Thyroid gland (tissue), 4 donors: ENCODE results near the gene ARL15. TPM values are rescaled to one million over a fixed set of nuclear protein-coding genes. Genes with fewer than 3 reads are reported as not detected.

Experiments used
- DNase-seq, 2 donors: peaks; one replicate each; pipeline ENCODE4 v3.0.0-alpha.2; 2019
- H3K27ac ChIP-seq, 3 donors: fragments of 200-600 bp; sonication (generic); 1 replicate in 2 of 3; 2 replicates in 1 of 3; pipeline ENCODE4 v1.5.1; 2016 to 2019; ENCODE audit warnings: mild to moderate bottlenecking in 1 of 3, moderate library complexity in 1 of 3
- H3K27me3 ChIP-seq: fragments of 200-600 bp; sonication (generic); one replicate; pipeline ENCODE4 v1.5.1; 2019
- H3K36me3 ChIP-seq, 2 donors: fragments of 200-600 bp; sonication (generic); one replicate each; pipeline ENCODE4 v1.5.1; 2016 to 2019
- H3K4me1 ChIP-seq, 2 donors: fragments of 200-600 bp; sonication (generic); one replicate each; pipeline ENCODE4 v1.5.1; 2017 to 2019
- H3K4me3 ChIP-seq, 3 donors: fragments of 200-600 bp; sonication (generic); replicated peaks in 1 of 3; 1 replicate in 2 of 3; 2 replicates in 1 of 3; pipeline ENCODE4 v1.5.1; 2016; ENCODE audit warnings: mild to moderate bottlenecking in 1 of 3
- H3K9me3 ChIP-seq: fragments of 200-600 bp; sonication (generic); one replicate; pipeline ENCODE4 v1.5.1; 2017
- POLR2A ChIP-seq, 2 donors: fragments of 450-650 bp; IDR thresholded peaks; one replicate each; pipeline ENCODE4 v1.6.1; 2017; ENCODE audit warnings: antibody characterized with exemption in 2 of 2, mild to moderate bottlenecking in 2 of 2, moderate library complexity in 1 of 2
- WGBS, 2 donors: methylation state at CpG; one replicate each; pipeline ENCODE4 v1.1.5; 2017; 5-methylcytosine and 5-hydroxymethylcytosine counted together
- intact Hi-C: fragments of 100-400 bp; cut with DNase I; formaldehyde crosslinking; loops from one replicate; pipeline ENCODE4 v1.15.1; 2023
- total RNA-seq, 4 donors: library from RNA; depleted of rRNA; stranded (reverse); fragments of >200 nt; gene quantifications; one replicate each; pipeline ENCODE4 v1.2.3, GENCODE V29; 2016
- TF ChIP-seq, protein P1 (sequence below), 6 experiments: fragments of 200-600 bp in 3 of 6; fragments of 450-650 bp in 3 of 6; sonication (generic) in 3 of 6; IDR thresholded peaks; one replicate each; pipeline ENCODE4 v1.5.1; 2016 to 2019; ENCODE audit warnings: antibody characterized with exemption in 6 of 6, mild to moderate bottlenecking in 2 of 6, inconsistent platforms in 1 of 6, moderate library complexity in 1 of 6

The ARL15 gene
- total RNA-seq, 4 donors from 2014 or later = 23.2 to 39.0 (median 29.5) TPM

DNA sequence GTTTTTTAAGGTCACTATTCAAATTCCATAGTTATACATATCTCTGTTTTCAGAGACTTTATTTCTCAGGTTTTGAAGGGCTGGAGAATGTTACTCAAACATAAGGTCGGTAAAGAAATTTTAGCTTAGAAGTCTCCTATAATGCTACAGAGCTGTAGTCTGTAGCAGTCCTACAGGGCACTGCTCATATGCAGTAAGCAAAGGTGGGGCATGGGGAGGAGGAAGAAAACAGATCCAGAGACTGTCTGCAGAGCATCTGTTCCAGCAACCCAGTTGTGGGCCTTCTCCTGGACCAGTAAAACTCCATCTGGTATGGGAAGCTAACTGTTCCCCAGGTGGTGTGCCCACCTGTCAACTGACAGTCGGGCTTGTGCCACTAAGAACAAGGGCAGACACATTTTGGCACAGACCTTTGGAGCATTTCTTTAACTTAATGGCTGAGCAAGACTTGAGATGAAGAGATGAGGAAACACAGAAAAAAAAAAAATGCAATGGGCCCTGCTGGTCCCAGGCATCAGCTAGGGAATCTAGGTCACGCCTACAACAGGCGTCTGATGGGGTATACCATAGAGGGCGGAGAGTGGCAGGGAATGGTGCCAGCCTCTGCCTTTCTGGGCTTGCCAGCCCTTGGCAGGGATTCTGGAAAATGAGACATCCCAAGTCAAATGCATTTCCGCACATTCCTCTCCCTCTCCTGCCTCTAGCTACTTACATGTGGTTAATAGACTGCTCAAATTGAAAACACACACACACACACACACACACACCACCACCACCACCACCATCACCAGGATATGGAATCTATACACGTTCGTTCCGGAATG, 218.9 kb downstream of the ARL15 start:
- intact Hi-C loops = no loop called here
- TF ChIP-seq, protein P1, sequence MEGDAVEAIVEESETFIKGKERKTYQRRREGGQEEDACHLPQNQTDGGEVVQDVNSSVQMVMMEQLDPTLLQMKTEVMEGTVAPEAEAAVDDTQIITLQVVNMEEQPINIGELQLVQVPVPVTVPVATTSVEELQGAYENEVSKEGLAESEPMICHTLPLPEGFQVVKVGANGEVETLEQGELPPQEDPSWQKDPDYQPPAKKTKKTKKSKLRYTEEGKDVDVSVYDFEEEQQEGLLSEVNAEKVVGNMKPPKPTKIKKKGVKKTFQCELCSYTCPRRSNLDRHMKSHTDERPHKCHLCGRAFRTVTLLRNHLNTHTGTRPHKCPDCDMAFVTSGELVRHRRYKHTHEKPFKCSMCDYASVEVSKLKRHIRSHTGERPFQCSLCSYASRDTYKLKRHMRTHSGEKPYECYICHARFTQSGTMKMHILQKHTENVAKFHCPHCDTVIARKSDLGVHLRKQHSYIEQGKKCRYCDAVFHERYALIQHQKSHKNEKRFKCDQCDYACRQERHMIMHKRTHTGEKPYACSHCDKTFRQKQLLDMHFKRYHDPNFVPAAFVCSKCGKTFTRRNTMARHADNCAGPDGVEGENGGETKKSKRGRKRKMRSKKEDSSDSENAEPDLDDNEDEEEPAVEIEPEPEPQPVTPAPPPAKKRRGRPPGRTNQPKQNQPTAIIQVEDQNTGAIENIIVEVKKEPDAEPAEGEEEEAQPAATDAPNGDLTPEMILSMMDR (IDR thresholded peaks at IDR 0.05) = no peak
- TF ChIP-seq POLR2A (IDR thresholded peaks at IDR 0.05) = no peak

DNA sequence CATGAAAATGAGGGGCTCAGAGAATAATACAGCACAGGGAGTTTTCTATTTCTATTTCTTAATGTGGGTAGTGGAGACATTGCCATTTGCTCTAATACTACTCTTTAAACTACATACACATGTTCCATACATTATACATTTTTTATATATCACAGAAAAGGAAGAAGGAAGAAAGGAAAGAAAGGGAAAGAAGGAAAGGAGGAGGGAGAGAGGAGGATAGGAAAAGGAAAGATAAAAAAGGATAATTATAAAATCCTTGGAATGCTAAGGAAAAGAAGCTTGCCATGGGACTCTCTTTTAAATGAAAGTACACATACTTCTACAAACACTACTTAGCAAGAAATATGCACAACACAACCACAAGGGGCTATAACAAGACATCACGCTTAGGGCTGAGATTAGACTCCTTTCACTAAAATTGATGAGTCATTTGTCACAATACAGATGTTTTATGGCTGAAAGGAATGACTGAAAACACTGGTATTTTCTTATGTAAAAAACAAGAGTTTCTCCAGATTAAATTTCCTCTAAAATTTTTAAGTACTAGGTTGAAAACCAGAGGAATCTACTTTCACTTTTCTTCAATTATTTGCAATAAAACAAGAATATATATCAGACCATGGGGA, 219.8 kb downstream of the ARL15 start:
- Histone ChIP-seq H3K36me3 (no peaks in the 10 kb centered on the region), H3K27ac (no peak overlapping the region), H3K27me3 (no peaks in the 10 kb centered on the region), H3K4me3 (no peak overlapping the region), H3K4me1 (no peaks in the 10 kb centered on the region), H3K9me3 (no peaks in the 10 kb centered on the region)
- 79 to 88% methylated on average over 1 of the region's 1 CpG for WGBS, 2 donors
- intact Hi-C loops = no loop called here
- DNase-seq = no peak
- TF ChIP-seq, protein P1 (IDR thresholded peaks at IDR 0.05) = no peak
- TF ChIP-seq POLR2A (IDR thresholded peaks at IDR 0.05) = no peak

More for the DNA sequence above, 218.9 kb downstream of the ARL15 start:
- no peak for DNase-seq
- WGBS, 2 donors = 94% methylated on average over 9 of the region's 9 CpGs
- H3K4me3 ChIP-seq = no peak overlapping the region
- H3K36me3 ChIP-seq = no peaks in the 10 kb centered on the region
- no peaks in the 10 kb centered on the region for H3K9me3 ChIP-seq
- no peaks in the 10 kb centered on the region for H3K4me1 ChIP-seq
- H3K27ac ChIP-seq = no peak overlapping the region
- no peaks in the 10 kb centered on the region for H3K27me3 ChIP-seq

DNA sequence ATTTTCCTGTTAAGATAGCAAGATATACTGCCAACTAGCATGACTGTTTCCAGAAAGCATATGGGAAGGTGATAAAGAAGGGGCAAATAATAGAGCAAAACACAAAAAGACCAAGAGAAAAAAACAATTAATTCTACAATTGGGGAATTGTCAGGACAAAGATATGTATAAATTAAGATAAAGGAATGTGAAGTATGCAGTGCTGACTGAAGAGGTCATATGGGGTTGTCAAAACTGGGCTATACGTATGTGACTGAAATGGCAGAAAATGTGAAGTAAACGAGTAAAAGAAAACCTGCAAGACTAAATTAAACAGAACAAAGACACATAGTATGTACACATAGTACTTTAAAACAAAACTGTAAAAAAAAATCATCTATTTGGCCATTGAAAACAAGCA, 222.3 kb downstream of the ARL15 start:
- Histone ChIP-seq H3K36me3 (no peaks in the 10 kb centered on the region), H3K4me1 (no peaks in the 10 kb centered on the region), H3K27ac (no peak overlapping the region), H3K4me3 (no peak overlapping the region), H3K9me3 (no peaks in the 10 kb centered on the region), H3K27me3 (no peaks in the 10 kb centered on the region)
- intact Hi-C loops = no loop called here
- WGBS, 2 donors = 87 to 94% methylated on average over 2 of the region's 2 CpGs
- no peak for DNase-seq
- TF ChIP-seq POLR2A (IDR thresholded peaks at IDR 0.05) = no peak
- TF ChIP-seq, protein P1 (IDR thresholded peaks at IDR 0.05) = no peak

DNA sequence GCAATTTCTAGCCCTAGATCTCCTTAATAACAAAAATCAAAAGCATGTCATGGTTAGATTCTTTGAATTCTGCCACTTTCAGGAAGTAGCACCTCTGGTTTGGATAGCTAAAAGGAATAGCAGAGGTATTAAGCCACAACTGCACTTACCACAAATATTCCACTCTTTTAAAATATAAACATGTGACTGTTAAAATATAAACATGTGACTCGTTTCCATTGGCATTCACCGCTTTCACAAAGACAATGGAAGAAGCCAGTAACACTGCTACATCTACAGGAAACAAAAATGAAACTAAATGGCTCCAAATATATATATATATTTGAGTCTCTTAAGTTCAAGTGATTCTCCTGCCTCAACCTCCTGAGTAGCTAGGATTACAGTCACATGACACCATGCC, 222.9 kb downstream of the ARL15 start:
- 78 to 86% methylated on average over 2 of the region's 2 CpGs for WGBS, 2 donors
- no peak overlapping the region for H3K27ac ChIP-seq
- H3K27me3 ChIP-seq = no peaks in the 10 kb centered on the region
- DNase-seq = no peak
- TF ChIP-seq, protein P1 (IDR thresholded peaks at IDR 0.05) = no peak
- no peak for TF ChIP-seq POLR2A (IDR thresholded peaks at IDR 0.05)
- no peaks in the 10 kb centered on the region for H3K9me3 ChIP-seq
- intact Hi-C loops = no loop called here
- H3K36me3 ChIP-seq = no peaks in the 10 kb centered on the region
- no peaks in the 10 kb centered on the region for H3K4me1 ChIP-seq
- H3K4me3 ChIP-seq = no peak overlapping the region

DNA sequence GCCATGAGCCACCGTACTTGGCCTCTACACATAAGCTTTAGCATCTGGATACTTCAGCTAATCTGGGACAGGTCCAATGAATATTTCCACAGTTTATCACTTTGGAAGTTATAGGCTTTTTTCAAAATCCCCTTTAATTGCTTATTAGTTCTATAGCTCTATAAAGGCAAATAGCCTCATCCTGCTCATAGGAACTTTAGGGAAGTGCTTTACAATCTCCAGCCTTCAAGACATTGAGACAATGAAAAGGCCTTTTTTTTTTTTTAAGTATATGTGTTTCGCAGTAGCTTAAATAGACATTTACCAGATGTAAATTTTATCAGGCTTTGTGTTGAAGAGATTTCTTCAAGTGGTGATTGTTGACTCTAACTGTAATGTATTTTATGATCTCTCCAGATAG, 224.2 kb downstream of the ARL15 start:
- intact Hi-C loops = no loop called here
- no peak overlapping the region for H3K27ac ChIP-seq
- H3K9me3 ChIP-seq = no peaks in the 10 kb centered on the region
- WGBS, 2 donors = 92 to 93% methylated on average over 2 of the region's 2 CpGs
- H3K27me3 ChIP-seq = no peaks in the 10 kb centered on the region
- no peaks in the 10 kb centered on the region for H3K36me3 ChIP-seq
- no peak overlapping the region for H3K4me3 ChIP-seq
- no peak for TF ChIP-seq POLR2A (IDR thresholded peaks at IDR 0.05)
- TF ChIP-seq, protein P1 (IDR thresholded peaks at IDR 0.05) = no peak
- H3K4me1 ChIP-seq = no peaks in the 10 kb centered on the region
- no peak for DNase-seq
